Vagina (tissue), 2 donors: Measurements from ENCODE around the gene PHACTR3. TPM values are rescaled to one million over a fixed set of nuclear protein-coding genes. Genes with fewer than 3 reads are reported as not detected.

Source experiments
- DNase-seq, 2 donors: peaks; one replicate each; pipeline ENCODE4 v3.0.0-alpha.2; 2017; ENCODE audit errors: extremely low spot score in 2 of 2
- H3K27ac ChIP-seq: fragments of 200-600 bp; sonication (generic); one replicate; pipeline ENCODE4 v1.5.1; 2019
- H3K27me3 ChIP-seq: fragments of 200-600 bp; sonication (generic); one replicate; pipeline ENCODE4 v1.5.1; 2019
- H3K36me3 ChIP-seq, 2 donors: fragments of 200-600 bp; sonication (generic); one replicate each; pipeline ENCODE4 v1.5.1; 2017 to 2019
- H3K4me1 ChIP-seq: fragments of 200-600 bp; sonication (generic); one replicate; pipeline ENCODE4 v1.5.1; 2019
- H3K4me3 ChIP-seq, 2 donors: fragments of 200-600 bp; sonication (generic); 1 replicate in 1 of 2; 2 replicates in 1 of 2; pipeline ENCODE4 v1.5.1; 2016 to 2019
- H3K9me3 ChIP-seq: fragments of 200-600 bp; sonication (generic); one replicate; pipeline ENCODE4 v1.5.1; 2019
- CTCF ChIP-seq, 3 experiments: fragments of 450-650 bp in 2 of 3; fragments of 200-600 bp in 1 of 3; sonication (generic) in 1 of 3; IDR thresholded peaks; one replicate each; pipeline ENCODE4 v1.5.1; 2017 to 2019; ENCODE audit warnings: antibody characterized with exemption in 3 of 3, mild to moderate bottlenecking in 2 of 3, moderate library complexity in 2 of 3
- POLR2A ChIP-seq, 2 donors: fragments of 450-650 bp; IDR thresholded peaks; one replicate each; pipeline ENCODE4 v1.6.1; 2017; ENCODE audit warnings: antibody characterized with exemption in 2 of 2, mild to moderate bottlenecking in 2 of 2, moderate library complexity in 2 of 2
- POLR2AphosphoS5 ChIP-seq, 2 donors: sonication (generic); formaldehyde crosslinking; IDR thresholded peaks; one replicate each; pipeline ENCODE4 v1.9.0; 2017; ENCODE audit warnings: antibody characterized with exemption in 2 of 2, mild to moderate bottlenecking in 2 of 2, low read depth in 1 of 2; ENCODE audit not compliant: insufficient read depth in 1 of 2
- intact Hi-C: fragments of 100-400 bp; cut with DNase I; formaldehyde crosslinking; loops from one replicate; pipeline ENCODE4 v1.15.1; 2023
- total RNA-seq: library from RNA; depleted of rRNA; stranded (reverse); fragments of >200 nt; gene quantifications from one replicate; pipeline ENCODE4 v1.2.3, GENCODE V29; 2016

The PHACTR3 gene
- total RNA-seq, 1 donor from 2014 or later = 8.3 TPM

- Histone ChIP-seq H3K9me3 (no peaks in the 10 kb centered on the region), H3K4me3 (no peak overlapping the region), H3K4me1 (peaks cover 12% of the 10 kb centered on the region), H3K27me3 (no peaks in the 10 kb centered on the region), H3K36me3 (no peaks in the 10 kb centered on the region), H3K27ac (no peak overlapping the region)
- TF ChIP-seq POLR2AphosphoS5 (IDR thresholded peaks at IDR 0.05; ENCODE audit: insufficient read depth in 1 of 2, low read depth in 1 of 2) (no peak), POLR2A (IDR thresholded peaks at IDR 0.05) (no peak), CTCF (IDR thresholded peaks at IDR 0.05) (no peak)
- DNase-seq = no peak
- intact Hi-C loops = loop anchor here (10.0 kb wide), 1 partner anchor 173 kb away; no protein-coding TSS in a partner anchor
Observed at GRCh38 chr20:59747671-59748515, 143.6 kb downstream of the PHACTR3 start.

- Histone ChIP-seq H3K9me3 (no peaks in the 10 kb centered on the region), H3K27me3 (no peaks in the 10 kb centered on the region), H3K4me1 (peaks cover 12% of the 10 kb centered on the region), H3K27ac (no peak overlapping the region), H3K36me3 (no peaks in the 10 kb centered on the region), H3K4me3 (no peak overlapping the region)
- no peak for DNase-seq
- TF ChIP-seq POLR2A (IDR thresholded peaks at IDR 0.05) (no peak), POLR2AphosphoS5 (IDR thresholded peaks at IDR 0.05; ENCODE audit: insufficient read depth in 1 of 2, low read depth in 1 of 2) (no peak), CTCF (IDR thresholded peaks at IDR 0.05) (no peak)
- intact Hi-C loops = loop anchor here (10.0 kb wide), 1 partner anchor 174 kb away; no protein-coding TSS in a partner anchor
Observed at GRCh38 chr20:59748619-59749191, 144.4 kb downstream of the PHACTR3 start.

GRCh38 chr20:59749301-59749700, 145.0 kb downstream of the PHACTR3 start:
- no peaks in the 10 kb centered on the region for H3K36me3 ChIP-seq
- no peaks in the 10 kb centered on the region for H3K27me3 ChIP-seq
- no peak overlapping the region for H3K4me3 ChIP-seq
- H3K9me3 ChIP-seq = no peaks in the 10 kb centered on the region
- no peak for TF ChIP-seq POLR2A (IDR thresholded peaks at IDR 0.05)
- no peak for DNase-seq
- H3K27ac ChIP-seq = no peak overlapping the region
- H3K4me1 ChIP-seq = peaks cover 12% of the 10 kb centered on the region
- intact Hi-C loops = loop anchor here (10.0 kb wide), 1 partner anchor 174 kb away; no protein-coding TSS in a partner anchor

- Histone ChIP-seq H3K4me3 (no peak overlapping the region), H3K27ac (no peak overlapping the region), H3K27me3 (no peaks in the 10 kb centered on the region), H3K36me3 (no peaks in the 10 kb centered on the region), H3K9me3 (no peaks in the 10 kb centered on the region), H3K4me1 (peaks cover 12% of the 10 kb centered on the region)
- intact Hi-C loops = no loop called here
- no peak for TF ChIP-seq POLR2AphosphoS5 (IDR thresholded peaks at IDR 0.05; ENCODE audit: insufficient read depth in 1 of 2, low read depth in 1 of 2)
- TF ChIP-seq CTCF (IDR thresholded peaks at IDR 0.05) = no peak
- no peak for TF ChIP-seq POLR2A (IDR thresholded peaks at IDR 0.05)
- DNase-seq = no peak
Observed at GRCh38 chr20:59750209-59750840, 146.0 kb downstream of the PHACTR3 start.

- DNase-seq = no peak
- Histone ChIP-seq H3K27ac (no peak overlapping the region), H3K4me3 (no peak overlapping the region), H3K4me1 (peaks cover 12% of the 10 kb centered on the region), H3K9me3 (no peaks in the 10 kb centered on the region), H3K27me3 (no peaks in the 10 kb centered on the region), H3K36me3 (no peaks in the 10 kb centered on the region)
- intact Hi-C loops = no loop called here
- TF ChIP-seq CTCF (IDR thresholded peaks at IDR 0.05) = peak; percentile 2 to 27 (median 26)
- TF ChIP-seq POLR2AphosphoS5 (IDR thresholded peaks at IDR 0.05; ENCODE audit: insufficient read depth in 1 of 2, low read depth in 1 of 2) = no peak
- no peak for TF ChIP-seq POLR2A (IDR thresholded peaks at IDR 0.05)
Observed at GRCh38 chr20:59751075-59751711, 146.9 kb downstream of the PHACTR3 start.
